Left ventricle myocardium inferior (tissue), 1 donor: ENCODE measurements around the gene C1D. TPM values are rescaled to one million over a fixed set of nuclear protein-coding genes. Genes with fewer than 3 reads are reported as not detected.

ENCODE experiments used
- DNase-seq: peaks from one replicate; pipeline ENCODE4 v3.0.0-alpha.2; 2020
- H3K27ac ChIP-seq: fragments of 200-600 bp; replicated peaks from 2 replicates; pipeline ENCODE4 v1.8.0; 2021
- H3K27me3 ChIP-seq: fragments of 200-600 bp; 2 replicates; pipeline ENCODE4 v1.8.0; 2021; ENCODE audit warnings: low read depth
- H3K36me3 ChIP-seq: fragments of 200-600 bp; 2 replicates; pipeline ENCODE4 v1.8.0; 2021
- H3K4me1 ChIP-seq: fragments of 200-600 bp; 2 replicates; pipeline ENCODE4 v1.8.0; 2021
- H3K4me3 ChIP-seq: fragments of 200-600 bp; 2 replicates; pipeline ENCODE4 v1.8.0; 2021; ENCODE audit warnings: mild to moderate bottlenecking, moderate library complexity
- H3K9me3 ChIP-seq: fragments of 200-600 bp; replicated peaks from 2 replicates; pipeline ENCODE4 v1.8.0; 2021
- intact Hi-C: fragments of 100-400 bp; cut with micrococcal nuclease; formaldehyde crosslinking; loops from one replicate; pipeline ENCODE4 v1.11.0; 2022
- total RNA-seq: library from RNA; stranded (reverse); fragmentation: NEBNext Ultra II Directional; extraction: Animal tissue kit (Norgen Biotek cat#: 25700); gene quantifications from one replicate; pipeline ENCODE4 v1.2.1, GENCODE V29; 2021
- TF ChIP-seq, protein P1 (sequence below): fragments of 200-600 bp; IDR thresholded peaks from 2 replicates; pipeline ENCODE4 v1.8.0; 2021; ENCODE audit warnings: antibody characterized with exemption, mild to moderate bottlenecking, borderline replicate concordance
- donor health status: DM: no; HTN: yes; CAD: no; lungs with severe emphysema.

C1D gene
- total RNA-seq, 1 donor from 2014 or later = 19.5 TPM

DNA sequence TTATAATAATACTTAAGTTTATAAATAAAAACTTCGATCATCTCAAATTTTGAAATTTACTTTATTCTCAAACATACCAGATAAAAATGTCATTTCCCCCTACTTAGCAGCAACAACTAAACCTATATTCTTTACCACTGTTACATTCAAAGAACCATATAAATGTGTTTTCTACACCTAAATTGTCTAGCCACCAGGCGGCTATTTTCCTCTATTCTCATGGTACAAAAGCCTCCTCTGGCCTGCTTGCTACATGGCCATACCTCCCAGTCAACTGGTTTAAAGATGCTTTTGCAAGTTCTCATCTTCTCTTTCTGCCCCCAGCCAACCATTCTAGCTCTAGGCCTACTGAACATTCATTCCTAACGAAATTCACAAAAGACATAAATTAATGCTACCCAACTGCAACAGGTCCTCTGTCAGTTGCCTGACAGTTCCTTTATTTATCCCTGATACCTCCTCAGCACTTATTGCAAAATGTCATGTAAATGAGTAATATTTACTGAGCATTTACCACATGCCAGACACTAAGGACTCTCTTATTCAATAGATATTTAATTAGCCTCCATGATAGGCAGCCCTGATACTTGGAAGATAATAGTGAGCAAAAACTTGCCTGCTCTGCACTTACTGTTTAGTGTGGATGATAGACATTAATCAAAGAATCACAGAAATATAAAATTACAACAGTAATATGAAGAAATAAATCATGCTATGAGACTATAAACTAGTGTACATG lies 5.0 kb downstream of the C1D start:
- no peak for DNase-seq
- H3K36me3 ChIP-seq = no peaks in the 10 kb centered on the region
- no peaks in the 10 kb centered on the region for H3K9me3 ChIP-seq
- H3K27me3 ChIP-seq = no peaks in the 10 kb centered on the region
- intact Hi-C loops = no loop called here
- TF ChIP-seq, protein P1, sequence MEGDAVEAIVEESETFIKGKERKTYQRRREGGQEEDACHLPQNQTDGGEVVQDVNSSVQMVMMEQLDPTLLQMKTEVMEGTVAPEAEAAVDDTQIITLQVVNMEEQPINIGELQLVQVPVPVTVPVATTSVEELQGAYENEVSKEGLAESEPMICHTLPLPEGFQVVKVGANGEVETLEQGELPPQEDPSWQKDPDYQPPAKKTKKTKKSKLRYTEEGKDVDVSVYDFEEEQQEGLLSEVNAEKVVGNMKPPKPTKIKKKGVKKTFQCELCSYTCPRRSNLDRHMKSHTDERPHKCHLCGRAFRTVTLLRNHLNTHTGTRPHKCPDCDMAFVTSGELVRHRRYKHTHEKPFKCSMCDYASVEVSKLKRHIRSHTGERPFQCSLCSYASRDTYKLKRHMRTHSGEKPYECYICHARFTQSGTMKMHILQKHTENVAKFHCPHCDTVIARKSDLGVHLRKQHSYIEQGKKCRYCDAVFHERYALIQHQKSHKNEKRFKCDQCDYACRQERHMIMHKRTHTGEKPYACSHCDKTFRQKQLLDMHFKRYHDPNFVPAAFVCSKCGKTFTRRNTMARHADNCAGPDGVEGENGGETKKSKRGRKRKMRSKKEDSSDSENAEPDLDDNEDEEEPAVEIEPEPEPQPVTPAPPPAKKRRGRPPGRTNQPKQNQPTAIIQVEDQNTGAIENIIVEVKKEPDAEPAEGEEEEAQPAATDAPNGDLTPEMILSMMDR = no peak
- no peak overlapping the region for H3K27ac ChIP-seq
- no peak overlapping the region for H3K4me3 ChIP-seq
- H3K4me1 ChIP-seq = peaks cover 73% of the 10 kb centered on the region

DNA sequence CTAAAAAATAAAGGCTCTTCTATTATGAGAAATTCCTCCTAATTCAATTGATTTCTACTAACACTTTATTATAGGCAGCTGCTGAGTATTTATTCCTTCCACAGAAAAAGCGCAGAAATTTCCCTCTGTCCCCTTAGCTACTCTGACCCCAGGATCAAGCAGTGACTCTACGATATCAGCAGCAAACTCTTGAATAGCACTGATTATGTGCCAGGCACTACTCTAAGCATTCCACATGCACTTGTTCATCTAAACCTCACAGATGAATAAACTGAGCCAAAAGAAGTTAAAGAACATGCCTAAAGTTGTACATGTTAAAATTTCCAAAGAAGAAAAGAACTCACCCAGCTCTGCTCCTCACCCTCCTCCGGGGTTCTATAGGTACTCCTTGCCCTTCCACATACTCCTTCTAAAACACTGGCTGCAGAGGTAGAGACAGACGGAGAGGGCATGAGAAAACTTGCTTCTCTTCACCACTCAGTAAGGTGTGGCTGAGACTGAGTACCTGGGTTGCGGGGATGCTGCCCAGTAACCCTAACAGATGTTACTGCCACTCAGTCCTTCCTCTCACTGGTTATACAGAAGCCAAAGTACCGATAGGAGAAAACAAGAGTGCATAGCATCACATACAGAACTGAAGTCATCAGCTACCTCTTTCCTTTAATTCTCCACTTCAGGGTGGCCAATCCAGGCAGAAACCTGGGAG lies 9.9 kb downstream of the C1D start:
- H3K4me3 ChIP-seq = no peak overlapping the region
- intact Hi-C loops = no loop called here
- peaks cover 45% of the 10 kb centered on the region for H3K4me1 ChIP-seq
- no peaks in the 10 kb centered on the region for H3K36me3 ChIP-seq
- TF ChIP-seq, protein P1 = no peak
- H3K9me3 ChIP-seq = no peaks in the 10 kb centered on the region
- DNase-seq = no peak
- no peaks in the 10 kb centered on the region for H3K27me3 ChIP-seq
- H3K27ac ChIP-seq = no peak overlapping the region

DNA sequence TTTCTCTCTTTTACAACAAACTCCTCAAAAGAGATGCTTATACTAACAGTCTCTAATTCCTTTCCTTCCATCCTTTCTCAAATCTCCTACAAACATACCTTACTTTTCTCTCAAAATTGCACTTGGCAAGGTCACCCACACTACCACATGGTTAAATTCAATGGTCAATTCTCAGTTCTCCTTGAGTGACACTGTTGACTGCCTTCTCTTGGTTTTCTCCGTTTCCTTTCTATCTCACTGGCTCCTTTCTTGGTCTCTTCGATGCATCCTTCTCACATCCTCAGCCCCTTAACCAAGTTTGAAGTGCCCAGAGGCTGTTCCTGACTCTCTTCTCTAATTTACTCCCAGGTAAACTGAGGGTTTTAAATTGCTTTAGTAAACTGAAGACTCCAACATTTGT lies 12.5 kb downstream of the C1D start:
- DNase-seq = no peak
- H3K27ac ChIP-seq = no peak overlapping the region
- H3K27me3 ChIP-seq = no peaks in the 10 kb centered on the region
- no peaks in the 10 kb centered on the region for H3K9me3 ChIP-seq
- H3K4me3 ChIP-seq = no peak overlapping the region
- H3K36me3 ChIP-seq = peaks cover 2% of the 10 kb centered on the region
- intact Hi-C loops = no loop called here
- TF ChIP-seq, protein P1 = no peak
- peaks cover 44% of the 10 kb centered on the region for H3K4me1 ChIP-seq

DNA sequence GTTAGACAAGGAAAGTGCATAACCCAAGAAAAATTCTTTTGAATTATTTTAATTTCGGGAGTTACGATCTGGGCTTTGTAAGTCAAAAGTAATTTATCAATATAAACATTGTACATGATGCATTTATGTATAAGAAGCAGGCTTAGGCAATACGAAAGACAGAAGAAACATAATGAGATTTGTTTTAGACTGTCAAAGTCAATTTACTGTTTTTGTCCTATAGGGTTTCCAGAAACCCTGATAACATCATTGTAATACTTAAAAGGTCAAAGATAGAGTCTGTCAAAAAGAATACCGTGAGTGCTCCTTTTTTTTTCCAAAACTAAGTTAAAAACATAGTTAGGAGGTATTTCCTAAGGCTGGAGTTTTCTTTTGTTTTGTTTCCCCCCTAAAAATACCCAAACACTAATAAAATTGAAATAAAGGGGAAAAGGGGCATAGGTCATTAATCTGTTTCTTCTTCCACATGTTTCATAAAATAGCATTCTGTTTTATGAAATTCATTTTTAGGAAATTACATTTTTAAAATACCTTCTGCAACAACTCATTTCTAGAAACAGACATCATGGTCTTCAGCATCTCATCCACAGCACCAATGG lies 16.1 kb downstream of the C1D start:
- Histone ChIP-seq H3K27ac (no peak overlapping the region), H3K4me1 (peaks cover 11% of the 10 kb centered on the region), H3K36me3 (peaks cover 17% of the 10 kb centered on the region), H3K9me3 (no peaks in the 10 kb centered on the region), H3K4me3 (no peak overlapping the region), H3K27me3 (no peaks in the 10 kb centered on the region)
- no peak for DNase-seq
- intact Hi-C loops = no loop called here
- TF ChIP-seq, protein P1 = no peak

DNA sequence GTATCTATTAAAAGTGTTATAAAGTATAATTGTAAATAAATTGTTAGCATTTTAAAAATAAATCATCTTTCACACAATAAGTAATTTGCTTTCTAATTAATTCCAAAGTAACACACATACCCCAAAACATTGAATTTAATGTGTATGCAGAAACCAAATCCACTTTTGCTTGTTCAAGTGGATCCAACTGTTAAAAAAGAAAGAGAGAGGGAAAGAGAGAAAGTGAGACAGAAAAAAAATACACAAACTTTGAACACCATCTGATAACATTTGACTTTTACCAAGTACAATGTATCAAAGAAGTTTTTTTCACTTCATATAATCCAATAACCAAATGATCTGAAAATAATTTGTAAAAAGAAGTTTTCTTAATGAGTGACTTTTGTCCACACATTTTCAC lies 16.6 kb downstream of the C1D start:
- no peak overlapping the region for H3K4me3 ChIP-seq
- H3K9me3 ChIP-seq = no peaks in the 10 kb centered on the region
- TF ChIP-seq, protein P1 = no peak
- intact Hi-C loops = no loop called here
- H3K27me3 ChIP-seq = no peaks in the 10 kb centered on the region
- H3K27ac ChIP-seq = no peak overlapping the region
- H3K4me1 ChIP-seq = peaks cover 9% of the 10 kb centered on the region
- H3K36me3 ChIP-seq = peaks cover 17% of the 10 kb centered on the region
- no peak for DNase-seq
